Glutamatergic neuron (in vitro differentiated cells): Measurements from ENCODE around the gene ZAR1L. TPM values are rescaled to one million over a fixed set of nuclear protein-coding genes. Genes with fewer than 3 reads are reported as not detected.
A peak's percentile ranks its signal among the peaks of the same experiment; 100 is the strongest.
"Not testable (repeated sequence)": the region's sequence is repeated elsewhere in the genome, so short reads cannot be mapped to it uniquely, and the experiment has no call there.

Experiments
- DNase-seq: peaks from one replicate; pipeline ENCODE4 v3.0.0; 2022
- H3K27ac Mint-ChIP-seq: one replicate; pipeline ENCODE4 v1.8.0; 2020; ENCODE audit warnings: mild to moderate bottlenecking, mixed read lengths, inconsistent platforms; ENCODE audit not compliant: unreplicated experiment
- H3K27me3 Mint-ChIP-seq: one replicate; pipeline ENCODE4 v1.8.0; 2020; ENCODE audit warnings: mild to moderate bottlenecking, moderate library complexity, mixed read lengths, inconsistent platforms; ENCODE audit not compliant: unreplicated experiment
- H3K36me3 Mint-ChIP-seq: one replicate; pipeline ENCODE4 v1.8.0; 2020; ENCODE audit warnings: mild to moderate bottlenecking, mixed read lengths, inconsistent platforms; ENCODE audit not compliant: unreplicated experiment
- H3K4me1 Mint-ChIP-seq: one replicate; pipeline ENCODE4 v1.8.0; 2020; ENCODE audit warnings: mild to moderate bottlenecking, low read depth, mixed read lengths, inconsistent platforms; ENCODE audit not compliant: unreplicated experiment
- H3K4me3 Mint-ChIP-seq: one replicate; pipeline ENCODE4 v1.8.0; 2020; ENCODE audit warnings: mild to moderate bottlenecking, mixed read lengths, inconsistent platforms; ENCODE audit not compliant: unreplicated experiment
- H3K9me3 Mint-ChIP-seq: one replicate; pipeline ENCODE4 v1.8.0; 2020; ENCODE audit warnings: mild to moderate bottlenecking, moderate library complexity, mixed read lengths, inconsistent platforms; ENCODE audit not compliant: unreplicated experiment
- long read RNA-seq: library from polyadenylated mRNA; unstranded; transcript quantifications from one replicate; pipeline ENCODE4 v2.0.0, GENCODE V29; 2020; ENCODE audit not compliant: unreplicated experiment
- total RNA-seq: library from RNA; stranded (reverse); fragmentation: NEBNext Ultra II Directional; extraction: Animal tissue kit (Norgen Biotek cat#: 25700); gene quantifications from one replicate; pipeline ENCODE4 v1.2.1, GENCODE V29; 2021; ENCODE audit not compliant: unreplicated experiment
- TF ChIP-seq, protein P1 (sequence below): fragments of 200-600 bp; sonication (generic); IDR thresholded peaks from one replicate; pipeline ENCODE4 v1.5.0; 2021; ENCODE audit not compliant: partially characterized antibody, unreplicated experiment

Gene ZAR1L
- not detected for total RNA-seq
- long read RNA-seq = 0 reads

DNA sequence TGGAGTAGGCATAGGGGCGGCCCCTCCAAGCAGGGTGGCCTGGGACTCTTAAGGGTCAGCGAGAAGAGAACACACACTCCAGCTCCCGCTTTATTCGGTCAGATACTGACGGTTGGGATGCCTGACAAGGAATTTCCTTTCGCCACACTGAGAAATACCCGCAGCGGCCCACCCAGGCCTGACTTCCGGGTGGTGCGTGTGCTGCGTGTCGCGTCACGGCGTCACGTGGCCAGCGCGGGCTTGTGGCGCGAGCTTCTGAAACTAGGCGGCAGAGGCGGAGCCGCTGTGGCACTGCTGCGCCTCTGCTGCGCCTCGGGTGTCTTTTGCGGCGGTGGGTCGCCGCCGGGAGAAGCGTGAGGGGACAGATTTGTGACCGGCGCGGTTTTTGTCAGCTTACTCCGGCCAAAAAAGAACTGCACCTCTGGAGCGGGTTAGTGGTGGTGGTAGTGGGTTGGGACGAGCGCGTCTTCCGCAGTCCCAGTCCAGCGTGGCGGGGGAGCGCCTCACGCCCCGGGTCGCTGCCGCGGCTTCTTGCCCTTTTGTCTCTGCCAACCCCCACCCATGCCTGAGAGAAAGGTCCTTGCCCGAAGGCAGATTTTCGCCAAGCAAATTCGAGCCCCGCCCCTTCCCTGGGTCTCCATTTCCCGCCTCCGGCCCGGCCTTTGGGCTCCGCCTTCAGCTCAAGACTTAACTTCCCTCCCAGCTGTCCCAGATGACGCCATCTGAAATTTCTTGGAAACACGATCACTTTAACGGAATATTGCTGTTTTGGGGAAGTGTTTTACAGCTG lies at the start of gene ZAR1L, which contains the start of gene BRCA2:
Gene ZAR1L, minus strand, starts transcription at position 126 of the 790 bp plus-strand sequence. CDS start 3,438 bp downstream, outside the sequence.
Gene BRCA2, plus strand, starts transcription at position 271 of the 790 bp plus-strand sequence. CDS start 953 bp downstream, outside the sequence.
- Mint-ChIP-seq H3K4me3 (peak within 1 kb of the TSS; percentile 95), H3K36me3 (no peaks in the 10 kb centered on the region), H3K27ac (peak within 1 kb of the TSS; percentile 94), H3K4me1 (no peaks in the 10 kb centered on the region), H3K9me3 (peaks cover 2% of the 10 kb centered on the region), H3K27me3 (no peaks in the 10 kb centered on the region)
- DNase-seq = peak; percentile 86
- TF ChIP-seq, protein P1, sequence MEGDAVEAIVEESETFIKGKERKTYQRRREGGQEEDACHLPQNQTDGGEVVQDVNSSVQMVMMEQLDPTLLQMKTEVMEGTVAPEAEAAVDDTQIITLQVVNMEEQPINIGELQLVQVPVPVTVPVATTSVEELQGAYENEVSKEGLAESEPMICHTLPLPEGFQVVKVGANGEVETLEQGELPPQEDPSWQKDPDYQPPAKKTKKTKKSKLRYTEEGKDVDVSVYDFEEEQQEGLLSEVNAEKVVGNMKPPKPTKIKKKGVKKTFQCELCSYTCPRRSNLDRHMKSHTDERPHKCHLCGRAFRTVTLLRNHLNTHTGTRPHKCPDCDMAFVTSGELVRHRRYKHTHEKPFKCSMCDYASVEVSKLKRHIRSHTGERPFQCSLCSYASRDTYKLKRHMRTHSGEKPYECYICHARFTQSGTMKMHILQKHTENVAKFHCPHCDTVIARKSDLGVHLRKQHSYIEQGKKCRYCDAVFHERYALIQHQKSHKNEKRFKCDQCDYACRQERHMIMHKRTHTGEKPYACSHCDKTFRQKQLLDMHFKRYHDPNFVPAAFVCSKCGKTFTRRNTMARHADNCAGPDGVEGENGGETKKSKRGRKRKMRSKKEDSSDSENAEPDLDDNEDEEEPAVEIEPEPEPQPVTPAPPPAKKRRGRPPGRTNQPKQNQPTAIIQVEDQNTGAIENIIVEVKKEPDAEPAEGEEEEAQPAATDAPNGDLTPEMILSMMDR = no peak

- H3K27ac Mint-ChIP-seq = no peak overlapping the region
- no peaks in the 10 kb centered on the region for H3K9me3 Mint-ChIP-seq
- TF ChIP-seq, protein P1 = no peak
- H3K4me1 Mint-ChIP-seq = no peaks in the 10 kb centered on the region
- DNase-seq = no peak
- no peaks in the 10 kb centered on the region for H3K36me3 Mint-ChIP-seq
- H3K27me3 Mint-ChIP-seq = no peaks in the 10 kb centered on the region
- H3K4me3 Mint-ChIP-seq = no peak overlapping the region
Measured at GRCh38 chr13:32362574-32362973, 47.4 kb upstream of the ZAR1L start.

GRCh38 chr13:32355935-32356334 lies 40.8 kb upstream of the ZAR1L start:
- H3K27ac Mint-ChIP-seq, H3K9me3 Mint-ChIP-seq, H3K4me1 Mint-ChIP-seq, H3K27me3 Mint-ChIP-seq, H3K36me3 Mint-ChIP-seq, H3K4me3 Mint-ChIP-seq, DNase-seq: not testable (repeated sequence)

GRCh38 chr13:32354040-32354439 lies 38.9 kb upstream of the ZAR1L start:
- Mint-ChIP-seq H3K4me1 (no peaks in the 10 kb centered on the region), H3K9me3 (no peaks in the 10 kb centered on the region), H3K36me3 (no peaks in the 10 kb centered on the region), H3K4me3 (no peak overlapping the region), H3K27me3 (no peaks in the 10 kb centered on the region), H3K27ac (no peak overlapping the region)
- DNase-seq = no peak
- TF ChIP-seq, protein P1 = no peak

DNA sequence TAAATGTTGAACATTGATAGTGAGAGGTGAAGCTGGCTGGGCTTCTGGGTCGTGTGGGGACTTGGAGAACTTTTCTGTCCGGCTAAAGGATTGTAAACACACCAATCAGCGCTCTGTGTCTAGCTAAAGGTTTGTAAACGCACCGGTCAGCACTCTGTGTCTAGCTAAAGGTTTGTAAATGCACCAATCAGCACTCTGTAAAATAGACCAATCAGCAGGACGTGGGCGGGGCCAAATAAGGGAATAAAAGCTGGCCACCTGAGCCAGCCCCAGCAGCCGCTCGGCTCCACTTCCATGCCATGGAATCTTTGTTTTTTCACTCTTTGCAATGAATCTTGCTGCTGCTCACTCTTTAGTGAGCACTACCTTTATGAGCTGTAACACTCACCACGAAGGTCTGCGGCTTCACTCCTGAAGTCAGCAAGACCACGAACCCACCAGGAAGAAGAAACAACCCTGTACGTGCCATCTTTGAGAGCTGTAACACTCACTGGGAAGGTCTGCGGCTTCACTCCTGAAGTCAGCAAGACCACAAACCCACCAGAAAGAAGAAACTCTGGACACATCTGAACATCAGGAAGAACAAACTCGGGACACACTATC lies 35.8 kb upstream of the ZAR1L start:
- not testable (repeated sequence) for H3K9me3 Mint-ChIP-seq, H3K4me1 Mint-ChIP-seq, H3K4me3 Mint-ChIP-seq, DNase-seq, H3K27me3 Mint-ChIP-seq, H3K27ac Mint-ChIP-seq, H3K36me3 Mint-ChIP-seq

DNA sequence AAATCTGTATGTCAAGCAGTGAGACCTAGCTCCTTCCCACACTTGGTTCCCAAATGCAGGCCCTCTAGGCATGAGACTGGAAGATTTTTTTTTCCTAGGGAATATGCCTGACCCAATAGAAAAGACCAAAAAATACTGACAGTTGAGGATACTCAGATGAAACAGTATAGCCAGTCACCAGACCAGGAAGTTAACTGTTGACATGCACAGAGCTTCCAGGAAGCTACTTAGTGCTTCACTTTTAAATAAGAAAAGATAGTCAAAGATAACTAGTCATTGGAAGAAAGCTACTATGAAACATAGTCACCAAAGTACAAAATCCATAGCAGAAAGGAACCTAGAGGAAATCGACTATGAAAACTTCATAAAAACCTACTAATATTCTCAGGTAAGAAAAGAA lies 32.5 kb upstream of the ZAR1L start:
- Mint-ChIP-seq H3K27me3 (no peaks in the 10 kb centered on the region), H3K4me1 (no peaks in the 10 kb centered on the region), H3K36me3 (no peaks in the 10 kb centered on the region), H3K27ac (no peak overlapping the region), H3K4me3 (no peak overlapping the region), H3K9me3 (no peaks in the 10 kb centered on the region)
- TF ChIP-seq, protein P1 = no peak
- DNase-seq = no peak
